Lung (tissue), 12 donors: ENCODE results near the gene CLCN2. TPM values are rescaled to one million over a fixed set of nuclear protein-coding genes. Genes with fewer than 3 reads are reported as not detected.

Experiments
- ATAC-seq: fragments of 200-7000 bp; cut with Tn5 transposase; one replicate; pipeline ENCODE4 v1.9.1; 2020; ENCODE audit warnings: moderate number of reproducible peaks; ENCODE audit not compliant: insufficient read depth, low FRiP score
- DNase-seq, 3 donors: peaks; one replicate each; pipeline ENCODE4 v3.0.0-alpha.2; 2013 to 2017
- H3K27ac ChIP-seq, 2 donors: one replicate each; pipeline ENCODE4 v1.5.1; 2013; ENCODE audit warnings: mild to moderate bottlenecking in 2 of 2, moderate library complexity in 2 of 2, control low read depth in 1 of 2, inconsistent platforms in 1 of 2, low read depth in 1 of 2, low read length in 1 of 2
- H3K27me3 ChIP-seq, 3 donors: one replicate each; pipeline ENCODE4 v1.5.1; 2013; ENCODE audit warnings: low read length in 2 of 3; ENCODE audit not compliant: control insufficient read depth in 3 of 3, insufficient read depth in 3 of 3
- H3K36me3 ChIP-seq, 4 donors: one replicate each; pipeline ENCODE4 v1.5.1; 2013; ENCODE audit warnings: low read length in 4 of 4, mild to moderate bottlenecking in 1 of 4, moderate library complexity in 1 of 4; ENCODE audit not compliant: control insufficient read depth in 4 of 4, insufficient read depth in 4 of 4
- H3K4me1 ChIP-seq, 5 donors: one replicate each; pipeline ENCODE4 v1.5.1; 2013; ENCODE audit warnings: low read length in 5 of 5, mild to moderate bottlenecking in 2 of 5, moderate library complexity in 1 of 5; ENCODE audit not compliant: control insufficient read depth in 5 of 5, insufficient read depth in 5 of 5
- H3K4me3 ChIP-seq: one replicate; pipeline ENCODE4 v1.5.1; 2013; ENCODE audit warnings: mild to moderate bottlenecking, control low read depth, moderate library complexity
- H3K9ac ChIP-seq, 2 donors: one replicate each; pipeline ENCODE4 v1.5.1; 2013; ENCODE audit warnings: low read length in 2 of 2, control low read depth in 1 of 2; ENCODE audit not compliant: insufficient read depth in 1 of 2
- H3K9me3 ChIP-seq, 4 donors: one replicate each; pipeline ENCODE4 v1.5.1; 2013; ENCODE audit warnings: low read length in 3 of 4, mild to moderate bottlenecking in 1 of 4, moderate library complexity in 1 of 4; ENCODE audit not compliant: control insufficient read depth in 4 of 4, insufficient read depth in 3 of 4
- WGBS, 2 donors: extraction: QIAGEN DNeasy Blood & Tissue Kit; methylation state at CpG; one replicate each; pipeline ENCODE4 v1.1.7; 2013; 5-methylcytosine and 5-hydroxymethylcytosine counted together
- polyA plus RNA-seq, 2 donors: library from polyadenylated mRNA; stranded (reverse); fragments of 200-250 nt; gene quantifications; one replicate each; pipeline ENCODE4 v1.2.1, GENCODE V29; 2013
- total RNA-seq, 2 donors: library from RNA; depleted of rRNA in 1 of 2; stranded (reverse); fragments of >200 nt in 1 of 2; gene quantifications; one replicate each; pipeline ENCODE4 v1.2.1, GENCODE V29; 2014 to 2021
- TF ChIP-seq, protein P1 (sequence below): IDR thresholded peaks from 2 replicates; pipeline ENCODE4 v1.5.1; 2012; ENCODE audit warnings: mild to moderate bottlenecking; ENCODE audit errors: control extremely low read depth, extremely low read depth
- donor health status: control.
- donor health status: control.
- donor health status: Bipolar disorder and iron deficiency.
- donor health status: healthy.
- donor health status: DM: yes; HTN: yes; CAD: no.

Gene CLCN2
- total and polyA plus RNA-seq, 4 donors: 2.7 to 8.7 (median 5.4) TPM

DNA sequence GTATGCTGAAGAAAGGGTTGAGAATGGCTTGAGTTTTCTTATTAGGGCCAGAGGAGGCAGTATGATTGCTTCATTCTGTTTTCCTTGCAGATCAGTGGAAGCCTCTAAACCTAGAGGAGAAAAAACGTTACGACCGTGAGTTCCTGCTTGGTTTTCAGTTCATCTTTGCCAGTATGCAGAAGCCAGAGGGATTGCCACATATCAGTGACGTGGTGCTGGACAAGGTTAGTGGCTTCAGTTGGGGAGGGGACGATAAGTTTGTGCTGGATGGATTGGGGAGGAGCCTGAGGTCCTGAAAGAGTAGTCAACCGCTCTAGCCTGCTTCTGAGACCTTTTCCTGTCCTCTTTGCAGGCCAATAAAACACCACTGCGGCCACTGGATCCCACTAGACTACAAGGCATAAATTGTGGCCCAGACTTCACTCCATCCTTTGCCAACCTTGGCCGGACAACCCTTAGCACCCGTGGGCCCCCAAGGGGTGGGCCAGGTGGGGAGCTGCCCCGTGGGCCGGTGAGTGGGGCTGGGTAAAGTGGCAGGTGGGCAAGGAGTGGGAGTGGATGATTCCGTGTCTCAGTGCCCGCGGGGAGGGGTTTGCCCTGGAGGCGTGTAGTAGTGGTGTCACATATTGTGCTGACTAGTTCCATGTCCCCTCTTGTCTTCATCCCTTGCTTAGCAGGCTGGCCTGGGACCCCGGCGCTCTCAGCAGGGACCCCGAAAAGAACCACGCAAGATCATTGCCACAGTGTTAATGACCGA lies 38.5 kb downstream of the CLCN2 start:
- Histone ChIP-seq H3K27me3 (no peaks in the 10 kb centered on the region), H3K36me3 (peaks cover 67 to 76% (median 71%) of the 10 kb centered on the region in 4 donors), H3K4me3 (no peak overlapping the region), H3K9ac (no peak overlapping the region), H3K4me1 (peaks cover 3 to 15% (median 9%) of the 10 kb centered on the region in 5 donors), H3K9me3 (no peaks in the 10 kb centered on the region), H3K27ac (no peak overlapping the region)
- ATAC-seq: no peak
- 74 to 85% methylated on average over 20 of the region's 20 CpGs for WGBS, 2 donors
- DNase-seq: no peak
- TF ChIP-seq, protein P1, sequence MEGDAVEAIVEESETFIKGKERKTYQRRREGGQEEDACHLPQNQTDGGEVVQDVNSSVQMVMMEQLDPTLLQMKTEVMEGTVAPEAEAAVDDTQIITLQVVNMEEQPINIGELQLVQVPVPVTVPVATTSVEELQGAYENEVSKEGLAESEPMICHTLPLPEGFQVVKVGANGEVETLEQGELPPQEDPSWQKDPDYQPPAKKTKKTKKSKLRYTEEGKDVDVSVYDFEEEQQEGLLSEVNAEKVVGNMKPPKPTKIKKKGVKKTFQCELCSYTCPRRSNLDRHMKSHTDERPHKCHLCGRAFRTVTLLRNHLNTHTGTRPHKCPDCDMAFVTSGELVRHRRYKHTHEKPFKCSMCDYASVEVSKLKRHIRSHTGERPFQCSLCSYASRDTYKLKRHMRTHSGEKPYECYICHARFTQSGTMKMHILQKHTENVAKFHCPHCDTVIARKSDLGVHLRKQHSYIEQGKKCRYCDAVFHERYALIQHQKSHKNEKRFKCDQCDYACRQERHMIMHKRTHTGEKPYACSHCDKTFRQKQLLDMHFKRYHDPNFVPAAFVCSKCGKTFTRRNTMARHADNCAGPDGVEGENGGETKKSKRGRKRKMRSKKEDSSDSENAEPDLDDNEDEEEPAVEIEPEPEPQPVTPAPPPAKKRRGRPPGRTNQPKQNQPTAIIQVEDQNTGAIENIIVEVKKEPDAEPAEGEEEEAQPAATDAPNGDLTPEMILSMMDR: no peak

- Histone ChIP-seq H3K9me3 (no peaks in the 10 kb centered on the region), H3K9ac (no peak overlapping the region), H3K4me1 (peaks cover 3 to 22% (median 12%) of the 10 kb centered on the region in 5 donors), H3K27me3 (no peaks in the 10 kb centered on the region), H3K27ac (peak overlapping the region in 1 of 2 donors; percentile 27), H3K4me3 (no peak overlapping the region), H3K36me3 (peaks cover 56 to 74% (median 59%) of the 10 kb centered on the region in 4 donors)
- TF ChIP-seq, protein P1: no peak
- ATAC-seq (no peak), DNase-seq (no peak)
- WGBS, 2 donors: 85 to 88% methylated on average over 5 of the region's 5 CpGs
These were observed 39.7 kb downstream of the CLCN2 start for GRCh38 chr3:184321666-184322065.

GRCh38 chr3:184320104-184320445 lies 41.3 kb downstream of the CLCN2 start:
- peaks cover 40 to 65% (median 44%) of the 10 kb centered on the region in 4 donors for H3K36me3 ChIP-seq
- no peaks in the 10 kb centered on the region for H3K27me3 ChIP-seq
- H3K9ac ChIP-seq: no peak overlapping the region
- H3K9me3 ChIP-seq: no peaks in the 10 kb centered on the region
- TF ChIP-seq, protein P1: no peak
- ATAC-seq: peak; percentile 87
- 0 to 5% methylated on average over 4 of the region's 4 CpGs for WGBS, 2 donors
- peak overlapping the region; percentile 66 to 73 for H3K27ac ChIP-seq
- H3K4me3 ChIP-seq: no peak overlapping the region
- H3K4me1 ChIP-seq: peaks cover 3 to 30% (median 22%) of the 10 kb centered on the region in 5 donors
- DNase-seq: peak; percentile 85 to 93 (median 87)
